ENCODE measurements around the gene SOBP. TPM values are rescaled to one million over a fixed set of nuclear protein-coding genes. Genes with fewer than 3 reads are reported as not detected.
A peak's percentile ranks its signal among the peaks of the same experiment; 100 is the strongest.

The SOBP gene
- total and polyA plus RNA-seq, 4 donors = 24.0 to 44.6 (median 37.0) TPM

DNA sequence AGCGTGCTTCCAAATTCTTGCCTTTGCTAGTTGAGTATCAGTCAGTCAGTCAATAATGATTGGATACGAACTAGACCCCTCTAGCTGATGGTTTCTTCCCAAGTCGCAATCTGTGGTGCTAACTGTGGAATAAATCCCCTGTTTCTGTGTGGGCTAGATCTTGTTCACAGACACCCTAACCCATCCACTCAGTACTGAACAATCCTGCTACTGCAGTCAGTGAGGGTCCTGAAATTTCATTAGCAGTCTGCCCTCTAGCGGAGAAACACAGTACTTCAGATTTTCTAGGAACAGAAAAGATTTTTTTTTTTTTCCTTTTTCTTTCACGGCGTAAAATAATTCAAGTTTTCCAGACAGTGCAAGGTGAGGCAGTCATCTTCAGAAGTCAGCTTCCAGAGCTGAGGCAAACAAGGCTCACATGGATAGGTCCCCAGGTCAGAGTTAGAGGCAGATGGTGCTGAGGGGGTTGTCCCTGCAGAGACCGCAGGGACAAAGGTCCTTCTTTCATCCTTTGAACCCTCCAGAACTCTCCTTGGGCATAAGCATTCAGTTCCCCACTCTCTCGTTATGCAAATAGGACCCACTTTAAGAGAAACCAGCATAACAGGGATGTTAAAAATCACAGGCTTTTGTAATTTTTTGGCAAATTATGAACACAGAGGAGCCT is 214.6 kb downstream of the SOBP start:
- peaks cover 3% of the 10 kb centered on the region for H3K36me3 ChIP-seq (ENCODE audit: control insufficient read depth, insufficient read depth, low read length)
- H3K9me3 ChIP-seq (ENCODE audit: control insufficient read depth, insufficient read depth, low read length) = no peaks in the 10 kb centered on the region
- no peak overlapping the region for H3K4me3 ChIP-seq (ENCODE audit: low read depth, low read length)
- H3K27ac ChIP-seq (ENCODE audit: low read depth, low read length) = no peak overlapping the region
- peak in 5 of 6 donors; percentile 40 to 93 (median 61) for DNase-seq (ENCODE audit: low read depth in 4 of 6, low spot score in 6 of 6)
- no peaks in the 10 kb centered on the region for H3K27me3 ChIP-seq (ENCODE audit: control insufficient read depth, insufficient read depth, low read length)
- 42% methylated on average over 3 of the region's 8 CpGs for WGBS (ENCODE audit: insufficient coverage)
- peaks cover 5% of the 10 kb centered on the region for H3K4me1 ChIP-seq (ENCODE audit: control insufficient read depth, insufficient read depth, low read length)

DNA sequence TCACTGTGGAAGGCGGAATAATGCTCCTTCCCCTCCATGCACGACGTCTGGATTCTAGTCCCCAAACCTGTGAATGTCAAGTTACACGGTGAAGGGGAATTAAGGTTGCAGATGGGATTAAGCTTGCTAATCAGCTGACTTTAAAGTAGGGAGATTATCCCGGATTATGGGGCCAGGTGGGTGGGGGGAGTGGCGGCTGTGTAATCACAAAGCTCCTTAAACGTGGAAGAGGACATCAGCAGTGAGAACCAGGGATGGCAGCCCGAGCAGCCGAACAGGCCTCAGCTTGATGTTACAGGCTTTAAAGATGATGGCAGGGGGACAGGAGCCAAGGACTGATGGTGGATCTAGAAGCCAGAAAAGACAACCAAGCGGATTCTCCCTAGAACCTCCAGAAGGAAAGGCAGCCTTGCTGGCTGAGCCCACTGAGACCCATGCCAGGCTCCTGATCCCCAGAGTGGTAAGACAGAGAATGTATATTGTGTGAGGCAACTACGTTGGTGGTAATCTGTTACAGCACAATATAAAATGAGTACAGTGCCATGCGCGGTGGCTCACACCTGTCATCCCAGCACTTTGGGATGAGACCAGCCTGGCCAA is 216.7 kb downstream of the SOBP start:
- Histone ChIP-seq H3K27me3 (ENCODE audit: control insufficient read depth, insufficient read depth, low read length) (no peaks in the 10 kb centered on the region), H3K36me3 (ENCODE audit: control insufficient read depth, insufficient read depth, low read length) (peaks cover 3% of the 10 kb centered on the region), H3K4me3 (ENCODE audit: low read depth, low read length) (no peak overlapping the region), H3K4me1 (ENCODE audit: control insufficient read depth, insufficient read depth, low read length) (peaks cover 2% of the 10 kb centered on the region), H3K9me3 (ENCODE audit: control insufficient read depth, insufficient read depth, low read length) (no peaks in the 10 kb centered on the region), H3K27ac (ENCODE audit: low read depth, low read length) (no peak overlapping the region)
- WGBS (ENCODE audit: insufficient coverage) = 90% methylated on average over 7 of the region's 13 CpGs
- DNase-seq (ENCODE audit: low read depth in 4 of 6, low spot score in 6 of 6) = peak in 1 of 6 donors; percentile 64

DNA sequence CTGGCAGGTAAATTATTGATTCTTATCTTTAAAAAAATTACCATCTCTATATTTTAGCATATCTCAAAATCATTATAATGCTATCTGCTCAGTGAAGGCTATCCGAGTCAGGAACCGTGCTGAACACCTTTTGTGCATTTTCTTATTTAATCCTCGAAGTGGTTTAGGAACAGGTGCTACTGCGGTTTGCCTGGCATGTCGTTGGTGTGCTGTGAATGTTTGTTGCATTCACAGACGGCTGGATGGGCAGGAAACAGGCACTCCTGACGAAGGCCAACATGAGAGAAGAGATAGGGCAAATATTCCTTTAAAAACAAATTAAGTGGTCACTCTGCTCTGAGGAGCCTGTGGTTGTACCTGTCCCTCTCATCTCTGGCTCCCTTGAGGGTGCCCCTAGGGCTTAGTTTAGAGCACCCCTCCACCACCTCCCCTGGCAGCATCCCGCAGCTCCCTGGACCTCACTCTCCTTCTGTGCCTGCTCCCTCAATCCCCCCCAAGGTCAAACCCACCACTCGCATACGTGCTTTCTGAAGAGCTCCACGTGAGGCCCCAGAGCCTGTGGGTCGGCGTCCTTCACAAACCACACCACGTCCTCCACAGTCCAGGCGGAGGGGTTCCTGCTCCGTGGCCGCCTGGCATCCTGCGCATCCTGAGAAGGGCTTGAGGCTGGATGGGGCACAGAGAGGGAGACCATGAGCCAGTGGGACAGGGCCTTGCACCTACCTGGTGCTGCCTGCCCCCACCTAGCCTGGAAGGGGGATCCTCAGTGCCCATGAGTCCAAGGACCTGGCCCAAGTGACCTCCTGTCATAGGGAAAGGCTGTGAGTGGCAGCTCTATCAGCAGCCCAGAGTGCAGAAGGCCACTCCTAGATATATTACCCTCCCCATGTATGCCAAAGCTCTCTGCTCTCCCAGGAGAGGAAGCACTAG is 217.7 kb downstream of the SOBP start:
- Histone ChIP-seq H3K27ac (ENCODE audit: low read depth, low read length) (no peak overlapping the region), H3K9me3 (ENCODE audit: control insufficient read depth, insufficient read depth, low read length) (no peaks in the 10 kb centered on the region), H3K36me3 (ENCODE audit: control insufficient read depth, insufficient read depth, low read length) (peaks cover 3% of the 10 kb centered on the region), H3K4me3 (ENCODE audit: low read depth, low read length) (no peak overlapping the region), H3K27me3 (ENCODE audit: control insufficient read depth, insufficient read depth, low read length) (no peaks in the 10 kb centered on the region), H3K4me1 (ENCODE audit: control insufficient read depth, insufficient read depth, low read length) (peaks cover 7% of the 10 kb centered on the region)
- no peak for DNase-seq (ENCODE audit: low read depth in 4 of 6, low spot score in 6 of 6)
- 88% methylated on average over 16 of the region's 18 CpGs for WGBS (ENCODE audit: insufficient coverage)

GRCh38 chr6:107708435-107708834 is 218.5 kb downstream of the SOBP start:
- 89% methylated on average over 3 of the region's 6 CpGs for WGBS (ENCODE audit: insufficient coverage)
- Histone ChIP-seq H3K36me3 (ENCODE audit: control insufficient read depth, insufficient read depth, low read length) (peaks cover 3% of the 10 kb centered on the region), H3K27me3 (ENCODE audit: control insufficient read depth, insufficient read depth, low read length) (no peaks in the 10 kb centered on the region), H3K27ac (ENCODE audit: low read depth, low read length) (no peak overlapping the region), H3K9me3 (ENCODE audit: control insufficient read depth, insufficient read depth, low read length) (no peaks in the 10 kb centered on the region), H3K4me3 (ENCODE audit: low read depth, low read length) (no peak overlapping the region), H3K4me1 (ENCODE audit: control insufficient read depth, insufficient read depth, low read length) (peaks cover 13% of the 10 kb centered on the region)
- no peak for DNase-seq (ENCODE audit: low read depth in 4 of 6, low spot score in 6 of 6)

GRCh38 chr6:107709341-107709740 is 219.4 kb downstream of the SOBP start:
- no peak for DNase-seq (ENCODE audit: low read depth in 4 of 6, low spot score in 6 of 6)
- Histone ChIP-seq H3K4me3 (ENCODE audit: low read depth, low read length) (no peak overlapping the region), H3K36me3 (ENCODE audit: control insufficient read depth, insufficient read depth, low read length) (peaks cover 3% of the 10 kb centered on the region), H3K27me3 (ENCODE audit: control insufficient read depth, insufficient read depth, low read length) (no peaks in the 10 kb centered on the region), H3K4me1 (ENCODE audit: control insufficient read depth, insufficient read depth, low read length) (peaks cover 16% of the 10 kb centered on the region), H3K9me3 (ENCODE audit: control insufficient read depth, insufficient read depth, low read length) (no peaks in the 10 kb centered on the region), H3K27ac (ENCODE audit: low read depth, low read length) (no peak overlapping the region)
- WGBS (ENCODE audit: insufficient coverage) = 90% methylated on average over 4 of the region's 7 CpGs

Other genes with a start within 250 kb of the SOBP start
- 10 to 100 TPM in 1 of 2 donors, 1 to 10 TPM in 1; 9.5 to 14.5 TPM for gene PDSS2, start 30.6 kb upstream of the SOBP start, total RNA-seq
- gene PDSS2, start 30.6 kb upstream of the SOBP start, polyA plus RNA-seq (ENCODE audit: insufficient read length in 2 of 2) = 10 to 100 TPM in 1 of 2 donors, 1 to 10 TPM in 1; 9.8 to 11.4 TPM

All from spinal cord (tissue), 10 donors.